ENCODE measurements around the gene KLF2.

Gene KLF2

DNA sequence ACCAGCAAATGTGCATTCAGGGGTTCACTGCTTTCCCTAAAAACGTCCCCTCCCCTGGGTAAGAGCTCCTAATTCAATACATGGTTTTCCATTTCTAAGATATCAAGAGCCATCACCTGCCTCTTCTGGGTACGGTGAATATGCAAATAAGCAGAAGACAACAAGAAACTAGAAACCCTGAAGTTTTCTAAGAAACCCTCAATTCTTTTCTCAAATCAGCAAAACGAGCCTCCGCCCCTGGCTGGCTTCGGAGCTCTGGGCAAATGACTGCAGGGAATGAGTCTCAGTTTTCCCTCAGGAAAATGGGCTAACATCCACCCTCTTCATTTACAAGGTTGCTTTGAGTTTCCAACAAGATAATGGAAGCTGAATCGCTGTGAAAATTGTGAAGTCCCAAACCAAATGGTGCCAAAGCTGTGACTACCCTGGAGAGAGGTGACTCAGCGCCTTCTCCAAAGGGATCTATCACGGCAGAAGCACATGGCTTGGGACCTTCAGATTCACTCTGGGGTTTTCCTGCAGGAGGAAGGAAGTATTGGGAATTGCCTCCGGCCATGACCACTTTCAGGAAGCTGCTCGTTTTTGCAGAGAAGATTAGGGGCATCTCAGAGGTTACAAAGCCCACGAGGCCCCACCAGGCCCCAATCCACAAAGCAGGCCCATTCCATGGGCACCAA is 26.6 kb downstream of the KLF2 start:
- TF ChIP-seq, protein P1, sequence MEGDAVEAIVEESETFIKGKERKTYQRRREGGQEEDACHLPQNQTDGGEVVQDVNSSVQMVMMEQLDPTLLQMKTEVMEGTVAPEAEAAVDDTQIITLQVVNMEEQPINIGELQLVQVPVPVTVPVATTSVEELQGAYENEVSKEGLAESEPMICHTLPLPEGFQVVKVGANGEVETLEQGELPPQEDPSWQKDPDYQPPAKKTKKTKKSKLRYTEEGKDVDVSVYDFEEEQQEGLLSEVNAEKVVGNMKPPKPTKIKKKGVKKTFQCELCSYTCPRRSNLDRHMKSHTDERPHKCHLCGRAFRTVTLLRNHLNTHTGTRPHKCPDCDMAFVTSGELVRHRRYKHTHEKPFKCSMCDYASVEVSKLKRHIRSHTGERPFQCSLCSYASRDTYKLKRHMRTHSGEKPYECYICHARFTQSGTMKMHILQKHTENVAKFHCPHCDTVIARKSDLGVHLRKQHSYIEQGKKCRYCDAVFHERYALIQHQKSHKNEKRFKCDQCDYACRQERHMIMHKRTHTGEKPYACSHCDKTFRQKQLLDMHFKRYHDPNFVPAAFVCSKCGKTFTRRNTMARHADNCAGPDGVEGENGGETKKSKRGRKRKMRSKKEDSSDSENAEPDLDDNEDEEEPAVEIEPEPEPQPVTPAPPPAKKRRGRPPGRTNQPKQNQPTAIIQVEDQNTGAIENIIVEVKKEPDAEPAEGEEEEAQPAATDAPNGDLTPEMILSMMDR (conservative IDR thresholded peaks at IDR 0.05) = no peak
- H3K27ac ChIP-seq = no peak overlapping the region

GRCh38 chr19:16355293-16356043 is 30.8 kb downstream of the KLF2 start:
- TF ChIP-seq, protein P1 (conservative IDR thresholded peaks at IDR 0.05) = no peak
- no peak overlapping the region for H3K27ac ChIP-seq

DNA sequence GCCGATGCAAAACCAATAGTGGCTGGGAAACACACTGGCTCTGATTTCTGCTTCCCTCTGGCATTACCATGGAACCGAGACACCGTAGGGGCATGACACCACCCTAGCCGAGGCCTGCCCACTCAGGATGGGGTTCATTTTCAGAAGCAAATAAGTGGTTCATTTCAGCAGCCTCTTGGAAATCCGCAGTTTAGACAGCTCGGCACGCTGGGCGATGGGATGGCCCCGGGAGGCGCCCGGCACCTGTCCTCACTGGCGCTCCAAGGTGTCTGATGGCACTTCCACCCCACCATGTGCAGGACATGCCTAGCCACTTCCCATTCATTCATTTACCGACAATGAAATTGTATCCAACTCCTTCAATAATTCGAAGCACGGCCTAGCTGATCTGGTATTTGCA is 33.8 kb downstream of the KLF2 start:
- TF ChIP-seq, protein P1 (conservative IDR thresholded peaks at IDR 0.05) = no peak
- no peak overlapping the region for H3K27ac ChIP-seq

DNA sequence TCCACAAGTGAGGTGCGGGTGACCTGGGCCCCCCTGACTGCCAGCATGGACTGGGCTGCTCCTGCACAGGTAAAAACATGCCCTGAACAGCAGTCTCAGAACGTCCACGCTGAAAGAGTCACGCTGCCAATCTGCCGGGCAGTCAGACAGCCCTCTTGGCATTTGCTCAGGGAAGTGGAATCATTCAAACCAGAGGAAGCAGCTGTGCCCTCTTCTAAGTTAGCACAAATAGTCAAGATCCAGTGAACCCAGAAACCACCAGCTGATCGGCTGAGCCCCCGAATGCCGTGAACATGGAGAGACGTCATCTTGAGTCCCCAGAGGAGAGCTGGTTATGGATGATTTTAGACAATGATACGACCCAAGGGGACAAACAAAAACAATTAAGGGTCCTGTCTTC is 34.4 kb downstream of the KLF2 start:
- 0 out of 2 replicates have a peak overlapping the region, but pooled peaks have one; percentile 5 for H3K27ac ChIP-seq

DNA sequence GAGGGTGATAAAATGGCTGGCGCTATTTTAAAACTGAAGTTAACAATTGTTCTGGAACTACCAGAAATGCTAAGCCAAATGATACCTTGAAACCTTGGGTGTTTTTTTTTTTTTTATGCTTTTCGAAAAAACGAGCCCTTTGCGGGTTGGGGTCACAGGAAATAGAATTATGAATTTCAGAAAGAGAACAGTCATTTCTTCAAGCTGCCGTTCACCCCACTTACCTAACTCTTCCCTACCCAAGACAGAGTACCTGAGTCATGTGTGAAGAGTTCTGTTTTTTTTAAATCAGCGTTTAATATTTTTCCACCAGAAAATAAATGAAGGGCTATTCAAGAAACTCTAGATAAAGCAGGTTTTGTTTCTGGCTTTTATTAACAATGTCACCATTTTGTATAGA is 35.3 kb downstream of the KLF2 start:
- TF ChIP-seq, protein P1 (conservative IDR thresholded peaks at IDR 0.05) = no peak
- no peak overlapping the region for H3K27ac ChIP-seq

More for the DNA sequence above, 34.4 kb downstream of the KLF2 start:
- TF ChIP-seq, protein P1 (conservative IDR thresholded peaks at IDR 0.05) = no peak

DNA sequence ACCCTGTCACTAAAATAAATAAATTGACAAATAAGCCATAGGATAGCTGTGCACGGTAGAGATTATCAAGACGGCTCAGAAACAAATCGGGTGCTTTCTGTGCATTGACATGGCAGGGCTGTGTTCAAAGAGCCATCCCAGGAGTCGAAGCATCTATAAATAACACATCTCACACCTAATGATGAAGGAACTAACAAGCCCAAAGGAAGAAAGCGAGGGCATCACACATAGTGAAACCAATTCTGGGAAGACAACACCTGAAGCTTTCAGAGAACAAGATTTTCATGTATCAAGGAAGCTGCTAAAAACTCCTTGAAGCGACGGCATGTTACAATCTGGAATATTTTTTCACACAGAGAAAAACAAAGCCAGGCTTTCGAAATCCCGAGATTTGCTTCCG is 36.1 kb downstream of the KLF2 start:
- TF ChIP-seq, protein P1 (conservative IDR thresholded peaks at IDR 0.05) = no peak
- no peak overlapping the region for H3K27ac ChIP-seq

DNA sequence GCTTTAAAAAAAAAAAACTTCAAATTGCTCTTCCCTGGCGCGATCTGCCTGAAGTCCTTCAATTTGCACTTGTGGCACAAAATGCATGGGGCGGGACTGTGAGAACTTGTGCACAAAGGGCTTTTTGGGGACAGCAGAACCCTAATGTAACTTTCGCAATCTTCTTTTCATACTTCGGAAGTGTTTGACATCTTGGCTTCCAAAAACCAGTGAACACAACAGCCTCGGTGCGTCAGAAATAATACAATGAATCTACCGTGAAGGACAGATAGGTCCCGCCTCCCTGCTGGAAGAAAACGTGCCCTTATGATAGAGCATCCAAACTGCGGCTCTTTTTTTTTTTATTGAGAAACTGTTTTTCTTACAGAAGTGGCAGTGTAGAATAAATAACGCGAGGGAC is 36.6 kb downstream of the KLF2 start:
- TF ChIP-seq, protein P1 (conservative IDR thresholded peaks at IDR 0.05) = no peak
- H3K27ac ChIP-seq = no peak overlapping the region

Data from VCaP (cell line).